Activated CD4-positive, alpha-beta T cell treated with anti-CD3 and anti-CD28 coated beads for 48 hours (primary cell): ENCODE results near the gene LARGE1.
"Not testable (repeated sequence)": the region's sequence is repeated elsewhere in the genome, so short reads cannot be mapped to it uniquely, and the experiment has no call there.

ENCODE experiments used
- DNase-seq: peaks from one replicate; pipeline ENCODE4 v3.0.0-alpha.2; 2020

LARGE1 gene

GRCh38 chr22:33389936-33390335 is 530.3 kb downstream of the LARGE1 start:
- no peak for DNase-seq

- DNase-seq, result no peak
Observed at GRCh38 chr22:33386270-33386669, 534.0 kb downstream of the LARGE1 start.

- DNase-seq, result no peak
Observed at GRCh38 chr22:33385611-33386010, 534.7 kb downstream of the LARGE1 start.

GRCh38 chr22:33382436-33382835 is 537.8 kb downstream of the LARGE1 start:
- no peak for DNase-seq

- DNase-seq, result no peak
Observed at GRCh38 chr22:33381531-33382406, 538.5 kb downstream of the LARGE1 start.

GRCh38 chr22:33380789-33381530 is 539.3 kb downstream of the LARGE1 start:
- DNase-seq, result no peak

GRCh38 chr22:33379836-33380235 is 540.4 kb downstream of the LARGE1 start:
- no peak for DNase-seq

- DNase-seq, result no peak
Observed at GRCh38 chr22:33372875-33373274, 547.4 kb downstream of the LARGE1 start.

- not testable (repeated sequence) for DNase-seq
Observed at GRCh38 chr22:33363256-33363655, 557.0 kb downstream of the LARGE1 start.

- DNase-seq, result no peak
Observed at GRCh38 chr22:33362702-33363101, 557.6 kb downstream of the LARGE1 start.

GRCh38 chr22:33361581-33361980 is 558.7 kb downstream of the LARGE1 start:
- DNase-seq, result no peak

GRCh38 chr22:33357981-33358399 is 562.3 kb downstream of the LARGE1 start:
- DNase-seq, result no peak

GRCh38 chr22:33354928-33355327 is 565.3 kb downstream of the LARGE1 start:
- DNase-seq, result no peak

- DNase-seq, result no peak
Observed at GRCh38 chr22:33353502-33353901, 566.8 kb downstream of the LARGE1 start.

GRCh38 chr22:33352768-33353167 is 567.5 kb downstream of the LARGE1 start:
- no peak for DNase-seq

- DNase-seq, result no peak
Observed at GRCh38 chr22:33350961-33351360, 569.3 kb downstream of the LARGE1 start.

- no peak for DNase-seq
Observed at GRCh38 chr22:33350491-33350890, 569.8 kb downstream of the LARGE1 start.

GRCh38 chr22:33347002-33347401 is 573.3 kb downstream of the LARGE1 start:
- no peak for DNase-seq

GRCh38 chr22:33341611-33342010 is 578.7 kb downstream of the LARGE1 start:
- no peak for DNase-seq

GRCh38 chr22:33337524-33337923 is 582.8 kb downstream of the LARGE1 start:
- DNase-seq, result no peak

- DNase-seq, result no peak
Observed at GRCh38 chr22:33335611-33336279, 584.5 kb downstream of the LARGE1 start.

GRCh38 chr22:33332538-33332937 is 587.7 kb downstream of the LARGE1 start:
- DNase-seq, result no peak

- DNase-seq, result no peak
Observed at GRCh38 chr22:33331017-33331416, 589.3 kb downstream of the LARGE1 start.

- DNase-seq, result no peak
Observed at GRCh38 chr22:33330534-33330933, 589.7 kb downstream of the LARGE1 start.
